HG02798 (cell line): ENCODE data around the gene RPS15.
"Not testable (repeated sequence)": the region's sequence is repeated elsewhere in the genome, so short reads cannot be mapped to it uniquely, and the experiment has no call there.

ENCODE experiments used
- ATAC-seq: cut with Tn5 transposase; IDR thresholded peaks from one replicate; pipeline ENCODE4 v1.9.1; 2021; ENCODE audit warnings: mild to moderate bottlenecking; ENCODE audit not compliant: unreplicated experiment, poor library complexity

Gene RPS15

DNA sequence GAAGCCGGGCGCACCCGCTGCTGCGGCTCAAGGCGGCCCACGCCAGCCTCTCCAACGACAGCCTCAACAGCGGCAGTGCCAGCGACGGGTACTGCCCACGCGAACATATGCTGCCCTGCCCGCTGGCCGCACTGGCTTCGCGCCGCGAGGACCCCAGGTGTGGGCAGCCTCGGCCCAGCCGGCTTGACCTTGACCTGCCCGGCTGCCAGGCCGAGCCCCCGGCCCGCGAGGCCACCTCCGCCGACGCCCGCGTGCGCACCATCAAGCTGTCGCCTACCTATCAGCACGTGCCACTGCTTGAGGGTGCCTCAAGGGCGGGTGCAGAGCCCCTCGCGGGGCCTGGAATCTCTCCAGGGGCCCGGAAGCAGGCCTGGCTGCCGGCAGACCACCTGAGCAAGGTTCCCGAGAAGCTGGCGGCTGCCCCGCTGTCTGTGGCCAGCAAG is 27.8 kb downstream of the RPS15 start:
- no peak for ATAC-seq

DNA sequence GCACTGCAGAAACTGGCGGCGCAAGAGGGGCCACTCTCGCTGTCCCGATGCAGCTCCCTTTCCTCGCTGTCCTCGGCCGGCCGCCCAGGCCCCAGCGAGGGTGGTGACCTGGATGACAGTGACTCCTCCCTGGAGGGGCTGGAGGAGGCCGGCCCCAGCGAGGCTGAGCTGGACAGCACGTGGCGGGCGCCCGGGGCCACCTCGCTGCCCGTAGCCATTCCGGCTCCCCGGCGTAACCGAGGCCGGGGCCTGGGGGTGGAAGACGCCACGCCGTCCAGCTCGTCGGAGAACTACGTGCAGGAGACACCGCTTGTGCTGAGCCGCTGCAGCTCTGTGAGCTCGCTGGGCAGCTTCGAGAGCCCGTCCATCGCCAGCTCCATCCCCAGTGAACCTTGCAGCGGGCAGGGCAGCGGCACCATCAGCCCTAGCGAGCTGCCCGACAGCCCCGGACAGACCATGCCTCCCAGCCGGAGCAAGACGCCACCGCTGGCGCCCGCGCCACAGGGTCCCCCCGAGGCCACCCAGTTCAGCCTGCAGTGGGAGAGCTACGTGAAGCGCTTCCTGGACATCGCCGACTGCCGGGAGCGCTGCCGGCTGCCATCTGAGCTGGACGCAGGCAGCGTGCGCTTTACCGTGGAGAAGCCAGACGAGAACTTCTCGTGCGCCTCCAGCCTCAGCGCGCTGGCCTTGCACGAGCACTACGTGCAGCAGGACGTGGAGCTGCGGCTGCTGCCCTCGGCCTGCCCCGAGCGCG is 28.4 kb downstream of the RPS15 start:
- no peak for ATAC-seq

DNA sequence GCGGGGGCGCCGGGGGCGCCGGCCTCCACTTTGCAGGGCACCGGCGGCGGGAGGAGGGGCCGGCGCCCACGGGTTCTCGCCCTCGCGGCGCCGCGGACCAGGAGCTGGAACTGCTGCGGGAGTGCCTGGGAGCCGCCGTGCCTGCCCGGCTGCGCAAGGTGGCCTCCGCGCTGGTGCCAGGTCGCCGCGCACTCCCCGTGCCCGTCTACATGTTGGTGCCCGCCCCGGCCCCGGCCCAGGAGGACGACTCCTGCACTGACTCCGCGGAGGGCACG is 29.0 kb downstream of the RPS15 start:
- no peak for ATAC-seq

DNA sequence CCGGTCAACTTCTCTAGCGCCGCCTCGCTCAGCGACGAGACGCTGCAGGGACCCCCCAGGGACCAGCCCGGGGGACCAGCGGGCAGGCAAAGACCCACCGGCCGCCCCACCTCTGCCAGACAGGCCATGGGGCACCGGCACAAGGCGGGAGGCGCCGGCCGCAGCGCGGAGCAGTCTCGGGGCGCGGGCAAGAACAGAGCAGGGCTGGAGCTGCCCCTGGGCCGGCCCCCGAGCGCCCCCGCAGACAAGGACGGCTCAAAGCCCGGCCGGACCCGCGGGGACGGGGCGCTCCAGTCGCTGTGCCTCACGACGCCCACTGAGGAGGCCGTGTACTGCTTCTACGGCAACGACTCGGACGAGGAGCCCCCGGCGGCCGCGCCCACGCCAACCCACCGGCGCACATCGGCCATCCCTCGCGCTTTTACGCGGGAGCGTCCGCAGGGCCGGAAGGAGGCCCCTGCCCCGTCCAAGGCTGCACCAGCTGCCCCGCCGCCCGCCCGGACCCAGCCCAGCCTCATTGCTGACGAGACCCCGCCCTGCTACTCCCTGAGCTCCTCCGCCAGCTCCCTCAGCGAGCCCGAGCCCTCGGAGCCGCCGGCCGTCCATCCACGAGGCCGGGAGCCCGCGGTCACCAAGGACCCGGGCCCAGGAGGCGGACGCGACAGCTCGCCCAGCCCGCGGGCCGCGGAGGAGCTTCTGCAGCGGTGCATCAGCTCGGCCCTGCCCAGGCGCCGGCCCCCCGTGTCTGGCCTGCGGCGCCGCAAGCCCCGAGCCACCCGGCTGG is 29.5 kb downstream of the RPS15 start:
- no peak for ATAC-seq

DNA sequence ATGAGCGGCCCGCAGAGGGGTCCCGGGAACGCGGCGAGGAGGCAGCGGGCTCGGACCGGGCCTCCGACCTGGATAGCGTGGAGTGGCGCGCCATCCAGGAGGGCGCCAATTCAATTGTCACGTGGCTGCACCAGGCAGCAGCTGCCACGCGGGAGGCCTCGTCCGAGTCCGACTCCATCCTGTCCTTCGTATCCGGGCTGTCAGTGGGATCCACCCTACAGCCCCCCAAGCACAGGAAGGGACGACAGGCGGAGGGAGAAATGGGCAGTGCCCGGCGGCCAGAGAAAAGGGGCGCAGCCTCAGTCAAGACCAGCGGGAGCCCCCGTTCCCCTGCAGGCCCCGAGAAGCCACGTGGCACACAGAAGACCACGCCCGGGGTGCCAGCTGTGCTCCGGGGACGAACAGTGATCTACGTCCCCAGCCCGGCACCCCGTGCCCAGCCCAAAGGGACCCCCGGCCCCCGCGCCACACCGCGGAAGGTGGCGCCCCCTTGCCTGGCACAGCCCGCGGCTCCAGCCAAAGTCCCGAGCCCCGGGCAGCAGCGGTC is 30.2 kb downstream of the RPS15 start:
- no peak for ATAC-seq

DNA sequence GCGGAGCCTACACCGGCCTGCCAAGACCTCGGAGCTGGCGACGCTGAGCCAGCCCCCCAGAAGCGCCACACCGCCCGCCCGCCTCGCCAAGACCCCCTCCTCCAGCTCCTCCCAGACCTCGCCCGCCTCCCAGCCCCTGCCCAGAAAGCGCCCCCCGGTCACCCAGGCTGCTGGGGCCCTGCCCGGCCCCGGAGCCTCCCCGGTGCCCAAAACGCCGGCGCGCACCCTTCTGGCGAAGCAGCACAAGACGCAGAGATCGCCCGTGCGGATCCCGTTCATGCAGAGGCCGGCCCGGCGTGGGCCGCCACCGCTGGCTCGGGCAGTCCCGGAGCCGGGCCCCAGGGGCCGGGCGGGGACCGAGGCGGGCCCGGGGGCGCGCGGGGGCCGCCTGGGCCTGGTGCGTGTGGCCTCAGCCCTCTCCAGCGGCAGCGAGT is 30.6 kb downstream of the RPS15 start:
- no peak for ATAC-seq

DNA sequence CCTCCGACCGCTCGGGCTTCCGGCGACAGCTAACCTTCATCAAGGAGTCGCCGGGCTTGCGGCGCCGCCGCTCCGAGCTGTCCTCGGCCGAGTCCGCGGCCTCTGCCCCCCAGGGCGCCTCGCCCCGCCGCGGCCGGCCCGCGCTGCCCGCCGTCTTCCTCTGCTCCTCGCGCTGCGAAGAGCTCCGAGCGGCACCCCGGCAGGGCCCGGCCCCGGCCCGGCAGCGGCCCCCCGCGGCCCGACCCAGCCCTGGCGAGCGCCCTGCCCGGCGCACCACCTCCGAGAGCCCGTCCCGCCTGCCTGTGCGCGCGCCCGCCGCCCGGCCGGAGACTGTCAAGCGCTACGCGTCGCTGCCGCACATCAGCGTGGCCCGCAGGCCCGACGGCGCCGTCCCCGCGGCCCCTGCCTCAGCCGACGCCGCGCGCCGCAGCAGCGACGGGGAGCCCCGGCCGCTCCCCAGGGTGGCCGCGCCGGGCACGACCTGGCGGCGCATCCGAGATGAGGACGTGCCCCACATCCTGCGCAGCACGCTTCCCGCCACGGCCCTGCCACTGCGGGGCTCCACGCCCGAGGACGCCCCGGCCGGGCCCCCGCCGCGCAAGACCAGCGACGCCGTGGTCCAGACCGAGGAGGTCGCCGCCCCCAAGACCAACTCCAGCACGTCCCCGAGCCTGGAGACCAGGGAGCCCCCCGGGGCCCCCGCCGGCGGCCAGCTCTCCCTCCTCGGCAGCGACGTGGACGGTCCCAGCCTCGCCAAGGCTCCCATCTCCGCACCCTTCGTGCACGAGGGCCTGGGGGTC is 31.3 kb downstream of the RPS15 start:
- no peak for ATAC-seq

DNA sequence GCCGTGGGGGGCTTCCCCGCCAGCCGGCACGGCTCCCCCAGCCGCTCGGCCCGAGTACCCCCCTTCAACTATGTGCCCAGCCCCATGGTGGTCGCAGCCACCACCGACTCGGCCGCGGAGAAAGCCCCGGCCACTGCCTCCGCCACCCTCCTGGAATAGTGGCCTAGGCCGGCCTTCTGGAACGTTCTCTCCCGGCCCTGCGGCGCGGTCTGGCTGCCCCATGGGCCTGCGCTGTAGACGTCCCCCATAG is 31.8 kb downstream of the RPS15 start:
- ATAC-seq, result no peak

DNA sequence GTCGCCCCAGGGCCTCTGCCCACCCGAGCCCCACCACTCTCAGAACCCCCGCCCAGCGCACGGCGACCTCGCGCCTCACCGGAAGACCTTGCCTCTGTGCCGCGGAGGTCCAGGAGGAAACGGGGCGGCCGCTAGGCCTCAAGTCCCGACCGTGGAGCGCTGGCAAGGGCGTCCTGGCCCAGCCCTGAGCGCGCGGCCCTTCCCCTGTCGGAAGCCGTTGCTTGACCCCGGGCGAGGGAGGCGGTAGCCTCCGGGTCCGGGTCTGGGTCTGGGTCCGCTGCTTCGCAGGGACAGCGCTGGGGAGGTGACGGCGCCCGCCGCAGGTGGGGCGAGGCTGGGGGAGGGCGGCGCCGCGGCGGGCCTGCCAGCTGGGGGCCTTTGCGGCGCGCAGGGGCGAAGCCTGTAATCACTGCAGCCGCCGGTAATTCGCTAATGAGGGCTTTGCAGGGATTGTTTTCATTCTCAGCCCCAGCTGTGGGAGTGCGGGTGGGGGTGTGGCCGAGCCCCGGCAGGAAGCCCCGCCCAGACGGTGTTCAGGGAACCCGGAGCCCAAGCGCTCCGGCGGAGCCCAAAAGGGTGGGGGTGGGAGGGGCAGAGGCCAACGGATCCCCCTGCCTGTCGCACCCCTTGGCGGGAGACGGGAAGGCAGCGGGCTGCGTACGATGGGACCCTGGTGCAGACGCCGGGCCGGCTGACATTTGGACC is 32.3 kb downstream of the RPS15 start:
- ATAC-seq, result no peak

DNA sequence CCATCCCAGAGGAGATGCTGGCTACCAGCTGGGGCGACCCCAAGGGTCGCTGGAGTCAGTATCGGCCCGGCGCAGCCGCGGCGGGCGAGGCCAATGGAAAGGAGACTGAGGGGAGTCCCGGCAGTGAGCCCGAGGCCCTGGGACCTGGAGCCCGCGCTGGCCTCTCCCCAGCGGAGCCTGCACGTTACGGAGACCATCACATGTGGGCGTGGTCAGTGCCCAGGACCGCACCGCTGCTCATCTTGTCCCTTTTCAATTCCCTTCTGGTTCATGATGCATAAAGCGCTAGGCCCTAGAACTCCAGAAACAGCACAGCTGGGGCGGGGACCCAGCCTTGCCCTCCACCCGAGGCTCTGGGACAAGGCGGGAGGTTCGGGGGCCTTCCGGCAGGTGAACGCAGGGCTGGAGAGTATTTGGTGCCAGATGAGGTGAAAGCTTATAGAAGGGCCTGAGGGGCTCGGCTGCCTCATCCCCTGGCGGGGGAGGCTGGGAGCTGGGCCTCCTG is 32.9 kb downstream of the RPS15 start:
- ATAC-seq, result no peak

DNA sequence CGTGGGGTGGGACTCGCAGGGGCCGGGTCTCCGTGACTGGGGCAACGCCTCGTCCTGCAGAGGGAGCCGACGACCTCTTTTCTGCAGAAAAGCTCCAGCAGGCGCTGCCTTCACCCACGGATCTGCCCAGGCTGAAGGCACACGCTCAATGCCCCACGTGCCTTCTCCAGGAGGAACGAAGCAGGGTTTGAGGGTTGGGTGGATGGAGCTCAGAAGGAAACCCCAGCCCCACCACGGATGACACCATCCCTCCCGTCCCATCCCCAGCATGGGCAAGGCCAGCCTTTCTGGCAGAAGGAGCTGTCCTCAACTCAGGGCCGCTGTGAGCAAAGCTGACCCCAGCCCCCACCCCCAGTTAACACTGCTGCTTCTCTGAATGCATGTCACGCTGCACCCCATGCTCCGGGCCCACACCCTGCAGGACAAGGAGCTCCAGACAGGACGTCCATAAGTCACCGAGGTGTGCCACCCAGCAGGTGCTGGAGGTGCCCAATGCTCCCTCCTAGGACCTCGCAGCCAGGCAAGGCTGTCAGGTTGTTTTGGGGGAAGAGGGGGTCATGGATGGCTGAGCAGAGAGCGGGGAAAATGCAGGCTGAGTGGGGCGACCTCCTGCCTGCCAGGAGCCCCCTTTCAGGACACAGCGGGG is 33.4 kb downstream of the RPS15 start:
- no peak for ATAC-seq

DNA sequence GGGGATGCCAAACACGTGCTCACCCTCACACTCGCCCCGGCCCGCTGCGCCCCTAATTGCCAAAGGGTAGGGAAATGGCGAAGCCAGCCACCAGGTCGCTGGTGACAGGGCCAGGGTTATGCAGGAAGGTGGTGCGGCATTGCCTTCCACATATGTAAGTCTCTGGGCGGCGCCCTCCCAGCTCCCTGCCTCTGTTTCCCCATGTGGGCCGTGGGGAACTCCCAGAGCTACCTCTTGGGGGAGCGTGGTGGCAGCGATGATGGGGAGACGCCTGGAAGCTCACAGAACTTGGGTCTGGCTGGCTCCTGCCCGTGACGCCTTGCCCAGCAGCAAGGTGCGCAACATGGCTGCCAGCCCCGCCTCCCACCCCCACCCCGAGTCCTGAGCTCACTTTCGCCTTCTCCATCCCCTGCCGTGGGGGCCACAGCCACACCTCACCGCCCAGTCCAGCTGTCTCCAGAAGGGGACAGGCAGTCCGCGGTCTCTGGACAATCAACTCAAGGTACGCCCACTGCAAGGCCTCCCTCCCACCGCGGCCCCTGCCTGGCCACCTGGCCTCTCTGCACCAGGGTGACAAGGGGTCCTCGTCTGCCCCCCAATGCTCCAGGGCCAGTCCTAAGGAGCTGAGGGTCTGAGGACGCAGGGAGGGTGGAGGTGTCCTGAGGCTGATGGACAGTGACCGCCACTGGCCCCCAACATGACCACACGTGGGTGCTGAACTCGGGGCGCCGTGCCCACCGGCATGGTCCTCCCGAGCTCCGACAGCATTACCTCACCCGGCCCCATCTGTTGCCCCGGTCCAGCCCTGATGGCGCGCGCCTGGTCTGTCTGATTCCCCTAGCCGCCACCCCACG is 34.3 kb downstream of the RPS15 start:
- no peak for ATAC-seq

DNA sequence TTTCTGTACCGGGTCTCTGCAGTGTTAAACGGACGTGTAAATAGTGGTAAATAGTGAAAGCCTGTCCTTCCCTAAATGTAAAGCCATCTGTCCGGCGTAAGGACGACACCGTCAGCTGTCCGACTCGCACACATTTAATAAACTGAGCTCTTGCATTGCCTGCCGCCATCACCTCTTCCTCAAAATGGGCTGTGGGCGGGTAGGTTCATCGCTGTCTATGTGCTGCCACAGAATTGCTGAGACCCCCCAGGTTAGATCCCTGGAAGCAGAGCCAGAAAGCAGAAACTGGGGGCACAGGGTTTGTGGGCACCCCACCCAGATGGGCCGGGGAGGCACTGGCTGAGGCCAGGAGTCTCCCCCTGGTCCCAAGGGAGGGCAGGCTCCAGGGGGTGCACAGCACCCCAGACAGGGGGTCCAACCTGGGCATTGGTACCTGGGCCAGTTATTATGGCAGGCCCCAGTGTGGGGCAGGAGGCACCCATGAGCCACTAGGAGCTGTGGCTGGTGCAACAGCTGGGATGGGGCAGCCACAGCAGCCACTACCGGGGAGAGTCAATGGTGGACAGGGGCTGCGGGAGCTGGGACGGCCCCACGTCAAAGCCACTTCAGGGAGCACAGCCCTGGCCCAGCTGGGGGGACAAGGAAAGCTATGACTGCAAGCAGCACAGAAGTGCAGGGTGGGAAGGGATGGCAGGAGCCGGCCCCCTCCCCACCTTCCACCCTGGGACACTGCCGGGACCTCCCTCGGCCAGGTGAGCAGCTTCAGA is 35.1 kb downstream of the RPS15 start:
- no peak for ATAC-seq

DNA sequence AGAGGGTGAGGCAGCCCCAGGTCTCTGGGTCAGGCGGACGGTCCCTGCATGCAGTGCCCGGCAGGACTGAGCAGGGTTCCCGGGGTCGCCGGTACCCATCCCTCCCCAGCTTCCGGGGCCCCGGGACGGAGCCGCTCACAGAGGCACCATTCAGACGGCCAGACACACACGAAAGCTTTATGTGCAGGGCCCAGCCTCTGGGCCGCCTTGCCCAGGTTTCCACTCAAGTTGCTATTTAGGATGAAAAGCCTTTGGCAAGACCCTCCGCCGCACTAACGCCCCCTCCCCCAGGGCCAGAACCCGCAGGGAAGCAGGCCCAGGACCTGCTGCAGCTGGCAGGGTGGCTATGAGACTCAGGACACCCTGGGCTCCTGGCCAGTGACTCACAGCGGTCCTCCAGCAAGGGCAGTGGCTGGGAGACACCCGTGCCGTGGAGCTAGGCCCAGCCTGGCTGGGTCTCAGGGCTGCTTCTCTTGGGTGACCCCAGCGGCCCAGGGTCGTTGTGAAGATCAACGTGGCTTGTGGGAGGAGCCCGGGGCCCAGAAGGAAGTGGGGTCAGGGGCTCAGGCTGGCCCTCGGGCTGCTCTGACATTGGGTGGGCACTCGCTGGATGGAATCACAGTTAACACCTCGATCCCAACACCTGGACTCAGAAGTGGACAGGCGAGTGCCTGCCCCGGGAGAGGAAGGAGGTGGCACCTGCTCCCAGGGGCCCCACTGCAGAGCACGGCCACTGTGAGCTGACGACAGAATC is 36.0 kb downstream of the RPS15 start:
- no peak for ATAC-seq

DNA sequence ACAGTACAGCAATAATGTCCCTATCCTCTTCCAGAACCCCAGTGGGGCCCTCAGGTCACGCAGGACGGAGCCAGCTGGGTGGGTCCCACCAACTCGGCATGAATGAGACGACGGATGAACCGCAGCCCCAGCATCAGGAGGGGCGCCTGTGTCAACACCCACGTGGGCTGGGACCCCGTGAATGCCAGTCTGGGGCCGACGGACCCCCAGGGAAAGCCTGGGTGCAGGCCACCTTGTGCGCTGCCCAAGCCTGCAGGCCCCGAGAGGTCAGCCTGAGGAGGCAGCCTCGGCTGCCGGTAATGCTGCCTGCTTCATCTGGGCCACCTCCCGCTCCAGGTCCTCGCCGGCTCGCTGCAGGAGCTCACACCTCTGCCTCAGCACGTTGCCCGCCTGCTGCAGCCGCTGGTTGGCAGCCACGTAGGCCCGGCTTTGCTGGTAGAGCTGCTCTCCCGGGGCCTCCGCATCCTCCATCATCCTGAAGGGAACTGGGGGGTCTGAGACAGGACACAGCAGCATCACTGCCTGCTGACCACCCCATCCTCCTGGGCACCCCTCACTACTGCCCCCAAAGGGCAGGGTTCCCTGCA is 36.7 kb downstream of the RPS15 start:
- no peak for ATAC-seq

DNA sequence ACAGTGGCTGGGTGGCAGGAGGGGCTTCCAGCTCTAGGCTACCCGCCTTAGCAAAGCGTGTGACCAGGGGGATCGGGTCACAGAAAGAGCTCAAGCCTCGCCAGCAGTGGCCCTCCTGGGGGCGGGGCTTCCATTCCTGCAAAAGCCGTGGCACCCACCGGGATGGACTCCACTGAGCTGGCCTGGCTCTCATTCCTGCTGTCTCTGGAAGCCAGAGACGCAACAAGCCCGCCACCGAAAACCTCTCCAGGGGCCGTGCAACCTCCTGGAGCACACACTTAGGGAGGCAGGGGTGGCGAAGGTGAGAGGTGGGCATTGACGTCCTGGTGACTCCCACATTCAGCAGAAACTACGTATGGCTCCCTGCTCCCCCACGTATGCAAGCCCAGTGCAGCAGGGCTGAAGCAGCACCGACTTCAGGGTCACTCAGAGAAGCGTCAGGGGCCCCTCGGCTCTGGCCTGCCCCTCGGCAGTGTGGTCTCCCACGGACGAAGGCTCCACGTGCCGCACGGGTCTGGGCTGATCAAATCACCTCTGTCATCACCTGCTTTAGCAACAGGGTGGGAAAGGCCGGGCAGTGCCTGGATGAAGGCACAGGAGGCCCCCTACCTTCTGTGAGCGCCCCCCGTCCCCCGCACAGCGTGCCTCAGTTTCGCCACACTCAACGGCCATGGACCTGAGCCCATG is 37.7 kb downstream of the RPS15 start:
- no peak for ATAC-seq

DNA sequence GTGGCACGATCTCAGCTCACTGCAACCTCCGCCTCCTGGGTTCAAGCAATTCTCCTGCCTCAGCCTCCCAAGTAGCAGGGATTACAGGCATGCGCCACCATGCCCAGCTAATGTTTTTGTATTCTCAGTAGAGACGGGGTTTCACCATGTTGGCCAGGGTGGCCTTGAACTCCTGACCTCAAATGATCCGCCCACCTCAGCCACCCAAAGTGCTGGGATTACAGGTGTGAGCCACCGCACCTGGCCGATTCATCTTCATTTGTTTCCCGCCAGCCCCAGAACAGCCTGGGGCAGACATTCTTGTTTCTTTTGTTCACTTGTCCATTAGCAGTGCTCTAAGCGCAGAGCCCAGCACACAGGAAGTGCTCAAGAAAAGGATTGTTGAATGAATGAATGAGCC is 38.9 kb downstream of the RPS15 start:
- ATAC-seq, result not testable (repeated sequence)
